NCI-H2107 (cell line): Measurements from ENCODE around the gene NCOA3.
"Not testable (repeated sequence)": the region's sequence is repeated elsewhere in the genome, so short reads cannot be mapped to it uniquely, and the experiment has no call there.

ENCODE experiments used
- DNase-seq: peaks from one replicate; lab custom pipeline; 2025; lab: John Stamatoyannopoulos, UW

NCOA3 gene

GRCh38 chr20:47566269-47566668, 64.6 kb downstream of the NCOA3 start:
- DNase-seq, result no peak

DNA sequence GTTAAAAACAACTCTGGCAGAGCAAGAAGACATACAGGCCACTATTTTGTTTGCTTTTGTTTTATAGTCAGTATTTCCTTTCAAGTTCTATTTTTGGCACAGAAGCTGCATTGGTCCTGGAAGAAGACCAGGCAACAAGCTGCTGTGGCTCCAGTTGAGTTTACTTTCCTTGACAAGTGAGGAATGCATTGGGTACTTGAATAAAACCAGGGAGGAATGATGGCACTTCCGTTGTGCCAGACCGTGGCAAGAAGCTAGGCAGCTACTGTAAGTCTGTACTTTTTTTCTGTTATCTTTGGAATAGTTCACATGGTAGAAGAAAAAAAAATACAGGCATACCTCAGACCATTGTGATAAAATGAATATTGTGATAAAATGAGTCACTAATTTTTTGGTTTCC, 66.3 kb downstream of the NCOA3 start:
- DNase-seq, result no peak

- DNase-seq, result no peak
These were observed 67.2 kb downstream of the NCOA3 start for GRCh38 chr20:47568837-47569410.

DNA sequence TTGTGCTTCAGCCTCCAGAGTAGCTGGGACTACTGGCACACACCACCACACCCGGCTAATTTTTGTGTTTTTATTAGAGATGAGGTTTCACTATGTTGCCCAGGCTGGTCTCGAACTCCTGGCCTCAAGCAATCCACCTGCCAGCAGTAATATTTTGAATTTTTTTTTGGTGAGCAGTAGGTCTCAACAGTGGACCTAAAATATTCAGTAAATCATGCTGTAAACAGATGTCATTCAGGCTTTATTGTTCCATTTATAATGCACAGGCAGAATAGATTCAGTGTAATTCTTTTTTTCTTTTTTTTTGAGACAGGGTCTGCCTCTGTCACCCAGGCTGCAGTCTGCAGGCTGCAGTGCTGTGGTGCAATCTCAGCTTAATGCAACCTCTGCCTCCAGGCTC, 69.7 kb downstream of the NCOA3 start:
- DNase-seq, result no peak

DNA sequence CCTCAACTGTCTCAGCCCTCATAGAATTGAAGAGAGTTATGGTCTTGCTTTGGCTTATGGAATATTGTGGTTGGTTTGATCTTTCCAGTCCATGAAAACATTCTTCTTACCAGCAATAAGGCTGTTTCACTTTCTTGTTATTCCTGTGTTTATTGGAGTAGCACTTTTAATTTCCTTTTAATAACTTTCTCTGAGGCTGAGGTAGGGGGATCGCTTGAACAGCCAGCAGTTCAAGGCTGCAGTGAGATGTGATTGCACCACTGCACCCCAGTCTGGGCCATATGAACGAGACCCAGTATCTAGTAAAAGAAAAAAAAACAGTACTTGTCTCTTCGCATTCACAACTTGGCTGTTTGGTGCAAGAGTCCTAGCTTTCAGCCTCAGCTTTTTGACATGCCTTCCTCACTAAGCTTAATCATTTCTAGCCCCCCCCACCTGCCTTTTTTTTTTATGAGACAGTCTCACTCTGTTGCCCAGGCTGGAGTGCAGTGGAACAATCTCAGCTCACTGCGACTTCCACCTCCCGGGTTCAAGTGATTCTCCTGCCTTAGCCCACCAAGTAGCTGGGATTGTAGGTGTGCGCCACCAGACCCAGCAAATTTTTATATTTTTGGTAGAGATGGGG, 70.5 kb downstream of the NCOA3 start:
- no peak for DNase-seq

DNA sequence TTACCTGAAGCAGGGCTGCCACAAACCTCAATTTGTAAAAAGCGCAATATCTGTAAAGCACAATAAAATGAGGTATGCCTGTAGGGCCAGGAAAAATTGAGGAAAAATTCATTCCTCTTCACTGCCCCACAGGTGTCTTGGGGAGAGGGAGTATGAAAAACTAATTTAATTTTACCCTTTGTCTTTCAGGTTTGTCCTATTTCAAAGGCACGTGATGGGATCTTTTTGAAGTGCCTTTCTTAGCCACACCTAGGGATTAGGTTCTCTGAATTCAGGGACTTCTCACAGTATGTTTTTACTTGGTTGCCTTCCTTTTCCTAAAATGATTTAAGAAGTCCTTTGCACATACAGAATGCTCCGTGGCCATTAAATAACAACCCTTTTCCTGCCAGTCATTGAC, 71.9 kb downstream of the NCOA3 start:
- no peak for DNase-seq

GRCh38 chr20:47574616-47575364, 73.1 kb downstream of the NCOA3 start:
- DNase-seq, result no peak

DNA sequence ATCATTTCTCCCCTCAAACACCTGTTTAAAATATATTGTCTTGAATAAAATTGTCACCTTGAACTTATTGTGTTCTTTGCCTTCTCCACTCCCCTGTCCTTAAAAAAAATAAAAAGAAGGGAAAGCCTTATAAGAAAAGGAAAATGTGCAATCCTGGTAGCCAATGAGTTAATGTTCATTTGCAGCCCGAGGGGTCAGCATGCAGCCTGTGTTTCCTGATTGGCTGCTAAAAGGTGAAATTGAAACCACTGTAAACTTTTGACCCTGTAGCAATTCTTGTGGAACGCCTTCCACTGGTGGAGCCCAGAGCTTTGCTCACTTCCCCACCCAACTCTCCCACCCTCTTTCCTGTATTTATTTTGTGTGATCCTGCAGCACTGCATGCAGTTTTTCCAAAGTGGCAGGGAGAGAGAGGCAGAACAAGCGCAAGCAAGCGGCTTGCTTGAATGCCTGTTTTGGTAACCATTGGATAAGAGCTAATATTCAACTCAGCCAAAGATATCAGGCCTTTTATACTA, 74.9 kb downstream of the NCOA3 start:
- peak; percentile 28 for DNase-seq

- DNase-seq, result no peak
These were observed 75.6 kb downstream of the NCOA3 start for GRCh38 chr20:47577314-47577713.

GRCh38 chr20:47578543-47578942, 76.9 kb downstream of the NCOA3 start:
- DNase-seq, result no peak

DNA sequence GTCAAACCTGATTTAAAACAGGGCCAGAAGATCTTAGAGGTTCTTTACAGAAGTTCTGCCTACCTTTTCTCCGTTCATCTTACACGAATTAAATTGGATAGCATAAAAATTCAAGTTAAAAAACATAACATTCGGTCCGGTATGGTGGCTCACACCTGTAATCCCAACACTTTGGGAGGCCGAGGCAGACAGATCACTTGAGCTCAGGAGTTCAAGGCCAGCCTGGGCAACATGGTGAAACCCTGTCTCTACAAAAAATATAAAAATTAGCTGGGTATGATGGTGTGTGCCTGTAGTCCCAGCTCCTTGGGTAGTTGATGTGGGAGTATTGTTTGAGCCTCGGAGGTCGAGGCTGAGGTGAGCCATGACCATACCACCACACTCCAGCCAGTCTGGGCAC, 79.0 kb downstream of the NCOA3 start:
- DNase-seq, result not testable (repeated sequence)

DNA sequence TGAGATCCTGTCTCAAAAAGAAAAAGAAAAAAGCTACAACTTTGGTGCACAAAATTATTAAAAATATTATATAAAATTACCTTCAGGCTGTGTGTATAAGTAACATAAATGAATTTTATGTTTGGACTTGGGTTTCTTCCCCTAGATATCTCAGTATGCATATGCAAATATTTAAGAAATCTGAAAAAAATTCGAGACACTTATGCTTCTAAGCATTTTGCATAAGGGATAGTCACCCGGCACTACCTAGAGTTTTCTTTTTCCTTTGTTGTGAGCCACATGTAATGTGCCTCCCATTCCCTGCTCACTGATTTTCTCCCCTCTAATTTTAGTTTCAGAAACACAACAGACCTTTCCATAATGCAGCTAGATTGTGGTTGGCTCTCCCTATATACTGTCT, 79.4 kb downstream of the NCOA3 start:
- DNase-seq, result no peak

DNA sequence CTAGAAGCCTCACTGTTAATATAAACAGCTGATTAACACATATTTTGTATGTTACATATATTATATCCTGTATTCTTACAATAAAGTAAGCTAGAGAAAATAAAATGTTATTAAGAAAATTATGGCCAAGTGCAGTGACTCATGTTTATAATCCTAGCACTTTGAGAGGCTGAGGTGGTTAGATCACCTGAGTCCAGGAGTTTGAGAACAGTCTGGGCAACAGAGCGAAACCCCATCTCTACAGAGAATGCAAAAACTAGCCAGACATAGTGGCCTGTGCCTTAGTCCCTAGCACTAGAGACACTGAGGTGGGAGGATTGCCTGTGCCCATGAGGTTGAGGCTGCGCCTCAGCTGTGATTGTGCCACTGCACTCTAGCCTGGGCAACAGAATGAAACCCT, 81.9 kb downstream of the NCOA3 start:
- DNase-seq, result no peak

GRCh38 chr20:47585087-47585747, 83.5 kb downstream of the NCOA3 start:
- DNase-seq, result no peak

- DNase-seq, result no peak
These were observed 85.1 kb downstream of the NCOA3 start for GRCh38 chr20:47586649-47587294.

GRCh38 chr20:47588158-47588557, 86.5 kb downstream of the NCOA3 start:
- no peak for DNase-seq

DNA sequence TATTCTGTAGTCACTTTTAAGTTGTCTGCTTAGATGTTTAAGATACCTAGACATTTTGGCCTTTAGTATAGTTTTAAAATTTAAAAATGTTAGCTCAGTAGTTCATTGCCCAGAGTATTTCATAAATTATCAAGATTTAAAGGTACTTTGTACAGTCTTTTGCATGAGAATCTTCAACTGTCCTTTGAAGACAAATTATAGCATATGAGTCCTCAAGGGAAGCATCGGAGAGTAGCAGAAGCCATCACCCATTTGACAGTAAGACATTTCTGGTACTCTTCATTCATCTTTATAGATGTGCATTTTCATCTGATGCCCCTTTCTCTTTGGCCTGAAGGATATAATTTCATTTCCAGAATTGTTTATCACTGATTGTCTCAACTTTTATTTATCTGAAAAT, 89.5 kb downstream of the NCOA3 start:
- DNase-seq, result no peak

GRCh38 chr20:47594157-47594556, 92.5 kb downstream of the NCOA3 start:
- DNase-seq, result no peak

DNA sequence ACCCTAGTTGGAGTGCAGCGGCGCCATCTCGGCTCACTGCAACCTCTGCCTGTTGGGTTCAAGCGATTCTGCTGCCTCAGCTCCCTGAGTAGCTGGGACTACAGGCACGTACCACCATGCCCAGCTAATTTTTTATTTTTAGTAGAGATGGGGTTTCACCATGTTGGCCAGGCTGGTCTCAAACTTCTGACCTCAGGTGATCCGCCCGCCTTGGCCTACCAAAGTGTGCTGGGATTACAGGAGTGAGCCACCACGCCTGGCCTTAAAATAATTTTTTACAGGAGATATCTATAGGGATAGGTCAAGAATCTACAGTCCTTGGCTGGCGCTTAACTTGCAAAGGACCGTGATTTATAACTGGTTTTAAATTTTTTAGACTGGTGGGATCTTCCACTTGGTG, 93.5 kb downstream of the NCOA3 start:
- not testable (repeated sequence) for DNase-seq

GRCh38 chr20:47596003-47596571, 94.4 kb downstream of the NCOA3 start:
- DNase-seq, result no peak

DNA sequence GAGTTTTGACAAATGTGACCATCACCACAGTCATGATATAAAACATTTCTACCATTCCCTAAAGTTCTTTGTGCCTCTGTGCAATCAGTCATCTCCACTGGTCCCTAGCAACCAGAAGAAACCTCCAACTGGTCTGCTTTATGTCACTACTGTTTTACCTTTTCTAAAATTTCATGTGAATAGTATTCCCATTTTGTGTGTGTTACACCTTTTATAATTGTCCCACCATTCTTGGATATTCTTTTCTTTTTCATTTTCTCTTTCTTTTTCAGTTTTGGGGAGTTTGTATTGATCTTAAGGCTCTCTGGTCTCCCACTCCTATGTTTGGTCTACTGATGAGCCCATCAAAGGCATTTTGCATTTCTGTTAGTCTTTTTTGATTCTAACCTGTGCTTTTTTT, 95.4 kb downstream of the NCOA3 start:
- DNase-seq, result no peak
